Cortex of kidney (tissue), 1 donor: ENCODE measurements around the gene BMP7.
"Not testable (repeated sequence)": the region's sequence is repeated elsewhere in the genome, so short reads cannot be mapped to it uniquely, and the experiment has no call there.

Source experiments
- DNase-seq: peaks from one replicate; lab custom pipeline; 2025; lab: John Stamatoyannopoulos, UW

BMP7 gene

DNA sequence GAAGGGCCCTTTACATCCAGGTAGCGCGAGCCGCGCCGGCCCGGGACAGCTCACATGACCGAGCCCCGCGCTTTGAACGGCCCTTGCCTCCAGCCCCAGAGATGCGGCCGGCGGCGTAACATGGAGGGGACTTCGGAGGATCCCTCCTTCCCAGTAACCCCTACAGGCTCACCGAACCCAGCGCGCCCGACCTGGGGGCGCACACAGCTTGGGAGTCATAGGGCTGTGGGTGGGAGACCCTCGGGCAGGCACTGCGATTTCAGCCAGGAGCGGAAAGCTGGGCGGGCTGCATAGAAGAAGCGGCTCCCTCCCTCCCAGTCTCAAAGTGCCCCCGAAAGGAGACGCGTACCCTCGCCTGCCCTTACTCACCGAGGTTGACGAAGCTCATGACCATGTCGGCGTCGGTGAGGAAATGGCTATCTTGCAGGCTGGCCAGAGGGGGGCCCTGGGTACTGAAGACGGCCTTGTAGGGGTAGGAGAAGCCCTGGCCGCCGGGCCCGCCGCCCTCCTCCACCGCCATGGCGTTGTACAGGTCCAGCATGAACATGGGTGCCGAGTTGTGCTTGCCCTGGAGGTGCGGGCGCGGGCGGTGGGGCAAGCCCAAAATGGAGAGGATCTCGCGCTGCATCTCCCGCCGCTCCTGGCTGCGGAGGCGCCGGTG is 975 bp downstream of the BMP7 start:
- no peak for DNase-seq

DNA sequence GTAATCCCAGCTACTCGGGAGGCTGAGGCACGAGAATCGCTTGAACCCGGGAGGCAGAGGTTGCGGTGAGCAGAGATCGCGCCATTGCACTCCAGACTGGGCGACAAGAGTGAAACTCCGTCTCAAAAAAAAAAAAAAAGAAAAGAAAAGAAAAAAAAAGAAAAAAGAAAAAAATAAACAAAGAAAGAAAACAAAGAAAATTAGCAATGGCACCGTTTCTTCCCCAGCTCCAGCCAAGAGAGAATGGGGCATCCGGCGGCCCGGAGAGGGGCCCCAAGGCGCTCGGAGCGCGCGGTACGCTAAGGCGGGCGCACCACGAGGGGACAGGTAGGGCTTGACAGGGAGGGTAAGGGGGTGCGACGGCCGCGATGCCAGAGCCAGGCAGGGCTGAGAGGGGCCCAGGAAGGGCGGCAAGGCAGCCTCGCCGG is 1.5 kb downstream of the BMP7 start:
- DNase-seq = not testable (repeated sequence)

- no peak for DNase-seq
Measured at GRCh38 chr20:57263801-57264792, 2.3 kb downstream of the BMP7 start.

- DNase-seq = no peak
Measured at GRCh38 chr20:57262784-57263609, 3.4 kb downstream of the BMP7 start.

DNA sequence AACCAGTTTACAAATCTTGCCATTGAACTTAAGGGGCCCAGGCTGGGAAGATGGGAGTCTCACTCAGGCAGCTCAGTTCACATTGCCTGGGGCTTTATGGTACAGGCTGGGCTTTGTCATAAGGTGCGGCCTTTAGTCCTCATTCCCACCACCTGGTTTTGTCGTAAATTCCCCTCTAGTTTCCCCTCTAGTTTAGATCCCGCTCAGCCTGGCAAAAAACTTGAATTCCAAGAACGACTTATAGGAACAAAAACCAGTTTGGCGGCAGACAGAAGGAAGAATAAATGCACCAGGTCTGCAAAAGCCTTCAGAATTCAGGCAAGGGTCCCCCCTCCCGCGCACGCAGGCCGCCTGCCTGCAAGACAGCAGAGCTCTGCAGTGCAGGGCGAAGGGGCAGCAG is 4.1 kb downstream of the BMP7 start:
- DNase-seq = no peak

DNA sequence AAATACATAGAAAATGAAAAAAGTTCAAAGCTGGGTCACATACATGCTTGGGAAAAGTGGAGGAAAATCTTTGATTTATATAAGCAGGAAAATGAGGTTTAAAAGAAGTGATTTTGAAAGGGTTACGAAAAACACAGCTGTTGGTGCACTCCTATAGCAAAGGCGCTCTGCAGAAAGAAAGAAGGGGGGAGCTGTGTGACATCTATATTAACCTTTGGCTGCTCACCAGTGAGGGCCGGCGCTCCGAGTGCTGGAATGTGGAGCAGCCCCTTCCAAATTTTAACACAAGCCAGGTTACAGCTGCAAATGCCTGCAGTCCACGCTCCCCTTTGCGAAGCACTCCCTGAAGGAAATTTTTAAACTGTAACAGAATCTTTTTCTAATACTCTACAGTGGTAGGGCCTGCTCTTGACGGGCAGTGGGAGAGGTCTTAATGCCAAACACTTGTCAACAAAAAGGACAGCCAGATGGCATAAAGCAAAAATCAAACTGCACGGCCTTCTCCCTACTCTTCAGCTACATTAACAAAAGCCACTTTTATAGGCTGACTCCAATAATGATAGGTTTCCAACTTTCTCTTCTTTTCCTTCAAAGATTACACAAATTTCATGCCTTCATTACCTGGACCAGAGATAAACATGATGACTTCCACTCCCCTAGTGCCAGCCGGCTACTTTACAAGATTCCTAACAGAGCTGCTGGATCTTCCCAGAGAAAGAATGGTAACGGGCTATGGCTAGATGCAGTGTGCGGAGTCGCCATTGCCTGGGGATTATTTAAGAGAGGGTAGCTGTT is 4.8 kb downstream of the BMP7 start:
- no peak for DNase-seq

DNA sequence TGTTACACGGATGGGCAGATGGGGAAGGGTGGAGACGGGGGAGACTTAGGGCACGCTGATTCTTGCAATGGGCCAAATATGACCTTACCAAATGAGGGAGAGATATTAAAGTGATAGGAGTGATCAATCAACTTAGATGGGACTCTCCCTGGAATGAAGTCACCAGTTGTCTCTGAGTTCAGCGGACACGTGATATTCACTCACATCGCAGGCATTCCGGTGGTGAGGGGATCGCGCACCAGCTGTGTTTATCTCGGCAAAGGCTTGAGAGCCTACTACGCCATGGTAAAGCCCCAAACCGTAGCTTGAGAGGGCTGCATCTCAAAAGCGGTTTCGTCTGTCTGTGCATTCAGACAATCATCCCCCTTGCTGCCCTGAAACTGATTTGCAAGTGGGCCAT is 5.5 kb downstream of the BMP7 start:
- no peak for DNase-seq

DNA sequence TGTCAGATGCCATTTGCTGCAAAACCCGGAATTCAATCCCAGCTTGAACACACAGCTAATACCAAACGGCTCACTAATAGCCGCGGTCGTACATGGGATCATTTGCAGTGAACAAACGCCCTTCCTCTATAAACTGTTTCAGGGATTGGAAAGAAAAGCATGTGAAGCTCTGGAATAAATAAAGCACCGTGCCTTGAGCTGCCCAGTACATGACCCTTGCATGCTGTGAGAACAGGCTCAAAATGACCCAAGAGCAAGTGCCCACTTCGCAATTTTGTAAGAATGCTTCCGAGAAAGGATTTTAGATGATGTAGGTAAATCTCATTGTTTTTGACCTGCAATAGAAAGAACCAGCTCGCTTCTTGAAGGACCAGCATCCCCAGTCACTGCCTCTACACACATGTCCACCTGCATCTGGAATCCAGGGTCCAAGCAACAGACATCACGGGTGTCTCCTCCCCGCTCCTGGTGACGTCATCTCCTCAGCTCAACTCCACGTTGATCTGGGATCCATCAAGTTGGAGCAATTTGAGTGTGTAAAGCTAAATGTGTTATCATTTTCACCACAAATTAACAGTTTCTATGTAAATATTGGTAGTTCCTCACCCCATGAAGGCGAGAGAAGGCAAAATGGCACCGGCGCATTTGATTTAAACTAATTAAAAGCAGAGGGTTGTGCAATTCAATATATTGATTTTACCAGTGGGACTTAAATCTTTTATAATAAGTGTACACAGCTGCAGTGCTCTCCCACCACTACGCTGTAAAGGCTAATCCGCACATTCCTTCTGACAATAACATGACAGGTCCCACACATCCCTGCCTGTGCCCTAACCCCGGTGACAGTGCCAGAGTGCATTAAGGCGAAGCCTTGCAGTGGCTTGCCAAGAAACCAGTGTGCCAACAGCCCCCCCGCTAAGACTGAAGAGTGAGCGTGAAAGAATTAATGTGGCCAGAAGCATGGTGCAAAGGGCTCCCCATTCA is 6.2 kb downstream of the BMP7 start:
- DNase-seq = no peak

DNA sequence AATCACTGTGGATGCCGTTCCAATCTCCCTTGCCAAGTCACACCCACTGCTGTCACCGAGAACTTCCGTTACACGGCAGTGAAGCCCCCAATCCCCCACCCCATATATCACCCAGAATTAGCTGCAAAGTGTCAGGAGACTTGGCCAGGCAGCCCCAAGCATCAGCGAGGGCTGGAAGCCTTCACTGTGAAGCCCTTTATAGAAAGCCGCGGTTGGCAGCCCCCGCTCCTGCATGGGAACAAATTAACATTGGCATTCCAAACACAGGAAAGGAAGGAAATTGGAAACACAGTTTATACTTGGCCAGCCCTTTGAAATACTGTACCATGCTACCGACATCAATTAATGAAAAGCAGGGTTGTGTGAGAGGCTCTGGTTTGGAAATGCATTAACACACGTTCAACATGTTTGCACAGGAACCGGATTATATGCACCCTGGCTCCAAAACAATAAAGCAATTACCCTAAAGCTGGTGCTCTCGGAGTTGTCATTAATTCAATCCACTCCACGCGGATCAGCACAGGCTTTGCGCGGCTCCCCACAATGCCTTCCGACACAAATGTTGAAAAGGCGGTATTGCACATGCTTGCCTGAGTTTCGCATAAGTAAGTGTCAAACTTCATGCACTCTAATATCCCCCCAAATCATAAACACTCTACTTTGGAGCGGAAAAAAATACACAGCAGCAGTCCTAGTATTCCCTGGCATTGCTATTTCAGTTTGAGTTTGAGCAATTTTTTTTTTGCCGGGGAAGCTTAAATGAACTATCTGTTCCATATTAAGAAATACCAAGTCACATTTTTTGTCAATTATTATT is 7.1 kb downstream of the BMP7 start:
- no peak for DNase-seq

- no peak for DNase-seq
Measured at GRCh38 chr20:57257701-57258453, 8.6 kb downstream of the BMP7 start.

DNA sequence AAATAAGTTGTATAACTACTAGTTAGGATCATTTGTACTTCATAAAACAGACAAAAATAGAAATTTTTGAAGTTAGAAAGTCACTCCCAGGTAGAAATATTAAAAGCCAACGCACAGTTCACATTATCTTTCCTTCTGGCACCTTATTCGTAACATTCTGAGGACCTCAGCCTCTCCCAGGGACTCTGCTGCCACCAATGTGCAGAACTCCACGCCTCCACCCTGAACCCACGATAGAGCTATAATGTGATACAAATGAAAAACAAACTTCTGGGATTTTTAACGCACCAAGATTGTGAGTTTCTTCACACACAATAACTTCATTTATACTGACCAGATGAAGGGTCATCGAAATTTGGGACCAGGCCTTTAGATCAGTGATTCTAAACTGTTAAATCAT is 9.5 kb downstream of the BMP7 start:
- DNase-seq = no peak

DNA sequence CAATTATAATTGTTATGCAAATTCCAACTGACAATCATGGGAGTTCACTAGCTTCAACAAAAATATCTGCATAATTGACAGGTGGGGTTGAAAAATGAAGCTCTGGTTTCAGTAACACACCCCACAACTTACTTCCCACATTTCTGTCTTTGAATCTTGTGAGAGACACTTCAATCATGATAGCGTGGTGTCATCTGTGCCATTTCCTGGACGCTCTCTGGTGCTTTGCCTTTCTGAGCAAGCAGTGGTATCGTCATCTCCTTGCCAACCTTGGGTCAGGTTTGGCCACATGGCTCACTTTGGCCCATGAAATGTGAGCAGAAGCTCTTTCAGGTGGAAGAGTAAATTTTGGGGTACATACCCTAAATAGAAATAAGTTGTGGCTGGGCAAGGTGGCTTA is 10.2 kb downstream of the BMP7 start:
- DNase-seq = no peak

DNA sequence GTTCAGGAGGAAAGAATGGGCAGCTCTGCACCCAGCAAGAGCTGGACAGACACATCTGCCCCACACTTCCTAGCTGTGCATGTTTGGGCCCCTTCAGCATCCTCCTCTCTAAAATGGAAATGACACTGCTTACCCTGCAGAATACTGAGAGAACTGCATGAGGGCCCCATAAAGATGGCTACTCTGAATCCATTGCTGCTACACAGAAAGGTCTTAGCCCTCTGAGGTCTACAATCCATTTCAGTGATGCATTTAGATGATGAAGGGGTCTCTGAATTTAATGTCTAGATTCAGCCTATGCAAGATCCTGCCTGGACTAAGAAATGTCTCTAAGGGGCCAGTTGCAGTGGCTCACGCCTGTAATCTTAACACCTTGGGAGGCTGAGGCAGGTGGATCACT is 11.3 kb downstream of the BMP7 start:
- no peak for DNase-seq

- no peak for DNase-seq
Measured at GRCh38 chr20:57252559-57253162, 13.8 kb downstream of the BMP7 start.

GRCh38 chr20:57251949-57252348 is 14.5 kb downstream of the BMP7 start:
- DNase-seq = no peak

DNA sequence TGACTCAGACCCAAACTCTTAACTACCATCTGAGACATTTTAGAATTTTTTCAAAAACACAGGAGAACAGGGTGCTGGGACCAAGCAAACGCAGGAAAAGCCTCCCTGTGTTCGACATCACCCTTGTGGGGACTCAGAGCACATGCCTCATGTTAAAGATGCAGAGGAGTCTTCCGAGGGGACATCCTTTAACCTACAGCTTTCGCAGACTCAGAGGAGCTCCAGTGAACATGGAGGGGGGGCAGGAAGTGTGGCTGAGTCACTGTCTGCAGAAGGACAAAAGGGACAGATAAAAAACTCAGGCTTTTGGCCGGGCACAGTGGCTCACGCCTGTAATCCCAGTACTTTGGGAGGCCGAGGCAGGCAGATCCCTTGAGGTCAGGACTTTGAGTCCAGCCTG is 15.1 kb downstream of the BMP7 start:
- DNase-seq = no peak

DNA sequence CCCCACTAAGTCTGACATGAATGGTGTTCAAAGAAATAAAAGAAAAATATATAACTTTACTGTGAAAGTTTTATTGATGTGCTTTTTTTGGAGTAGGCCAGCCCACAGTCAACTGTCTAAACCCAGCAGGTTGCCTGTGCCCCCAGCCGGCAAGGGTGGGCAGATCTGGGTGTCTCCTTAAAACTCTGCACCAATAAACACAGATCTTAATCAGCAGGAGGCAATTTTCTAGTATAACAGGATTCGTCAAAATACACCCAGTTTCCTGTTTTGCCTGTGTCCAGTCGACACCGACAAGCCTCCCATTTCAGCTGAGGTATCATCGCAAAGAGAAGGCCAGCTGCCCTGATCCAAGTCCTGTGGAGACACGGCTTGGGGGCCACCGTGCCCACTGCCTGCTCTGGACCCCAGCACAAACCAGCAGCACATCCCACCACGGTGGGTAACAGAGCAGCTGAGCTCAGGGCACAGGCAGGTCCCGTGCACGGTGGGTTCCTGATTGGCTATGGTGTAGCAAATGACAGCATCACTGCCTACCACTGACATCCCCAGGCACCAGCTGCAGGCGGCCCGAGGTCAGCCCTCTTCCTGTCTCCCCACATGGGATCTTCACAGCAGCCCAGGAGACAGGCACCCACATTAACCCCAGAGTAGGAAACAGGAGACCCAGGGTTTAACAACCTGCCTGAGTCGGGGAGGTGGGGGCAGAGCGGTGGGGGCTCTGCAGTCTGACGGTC is 15.7 kb downstream of the BMP7 start:
- no peak for DNase-seq

GRCh38 chr20:57249772-57250171 is 16.7 kb downstream of the BMP7 start:
- DNase-seq = no peak
